ENCODE measurements around the gene DNASE1L2.

- no peak for TF ChIP-seq CTCF (IDR thresholded peaks at IDR 0.05; ENCODE audit: low read depth, low read length, missing input control)
- no peak for TF ChIP-seq NR2F2 (IDR thresholded peaks at IDR 0.05)
- TF ChIP-seq, protein P1, sequence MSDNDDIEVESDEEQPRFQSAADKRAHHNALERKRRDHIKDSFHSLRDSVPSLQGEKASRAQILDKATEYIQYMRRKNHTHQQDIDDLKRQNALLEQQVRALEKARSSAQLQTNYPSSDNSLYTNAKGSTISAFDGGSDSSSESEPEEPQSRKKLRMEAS (IDR thresholded peaks at IDR 0.05): no peak
- no peak for TF ChIP-seq YY1 (IDR thresholded peaks at IDR 0.05)
- TF ChIP-seq, protein P2, sequence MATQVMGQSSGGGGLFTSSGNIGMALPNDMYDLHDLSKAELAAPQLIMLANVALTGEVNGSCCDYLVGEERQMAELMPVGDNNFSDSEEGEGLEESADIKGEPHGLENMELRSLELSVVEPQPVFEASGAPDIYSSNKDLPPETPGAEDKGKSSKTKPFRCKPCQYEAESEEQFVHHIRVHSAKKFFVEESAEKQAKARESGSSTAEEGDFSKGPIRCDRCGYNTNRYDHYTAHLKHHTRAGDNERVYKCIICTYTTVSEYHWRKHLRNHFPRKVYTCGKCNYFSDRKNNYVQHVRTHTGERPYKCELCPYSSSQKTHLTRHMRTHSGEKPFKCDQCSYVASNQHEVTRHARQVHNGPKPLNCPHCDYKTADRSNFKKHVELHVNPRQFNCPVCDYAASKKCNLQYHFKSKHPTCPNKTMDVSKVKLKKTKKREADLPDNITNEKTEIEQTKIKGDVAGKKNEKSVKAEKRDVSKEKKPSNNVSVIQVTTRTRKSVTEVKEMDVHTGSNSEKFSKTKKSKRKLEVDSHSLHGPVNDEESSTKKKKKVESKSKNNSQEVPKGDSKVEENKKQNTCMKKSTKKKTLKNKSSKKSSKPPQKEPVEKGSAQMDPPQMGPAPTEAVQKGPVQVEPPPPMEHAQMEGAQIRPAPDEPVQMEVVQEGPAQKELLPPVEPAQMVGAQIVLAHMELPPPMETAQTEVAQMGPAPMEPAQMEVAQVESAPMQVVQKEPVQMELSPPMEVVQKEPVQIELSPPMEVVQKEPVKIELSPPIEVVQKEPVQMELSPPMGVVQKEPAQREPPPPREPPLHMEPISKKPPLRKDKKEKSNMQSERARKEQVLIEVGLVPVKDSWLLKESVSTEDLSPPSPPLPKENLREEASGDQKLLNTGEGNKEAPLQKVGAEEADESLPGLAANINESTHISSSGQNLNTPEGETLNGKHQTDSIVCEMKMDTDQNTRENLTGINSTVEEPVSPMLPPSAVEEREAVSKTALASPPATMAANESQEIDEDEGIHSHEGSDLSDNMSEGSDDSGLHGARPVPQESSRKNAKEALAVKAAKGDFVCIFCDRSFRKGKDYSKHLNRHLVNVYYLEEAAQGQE (IDR thresholded peaks at IDR 0.05): no peak
- TF ChIP-seq SP1 (IDR thresholded peaks at IDR 0.05): no peak
- no peak for TF ChIP-seq GABPA (IDR thresholded peaks at IDR 0.05 in 1 of 2, conservative IDR thresholded peaks at IDR 0.05 in 1 of 2)
- TF ChIP-seq JUND (IDR thresholded peaks at IDR 0.05): no peak
- no peak for TF ChIP-seq TAF1 (conservative IDR thresholded peaks at IDR 0.05)
- no peak for TF ChIP-seq HNF4A (conservative IDR thresholded peaks at IDR 0.05)
- TF ChIP-seq RAD21 (IDR thresholded peaks at IDR 0.05): no peak
Observed at GRCh38 chr16:2188395-2188794, 47.8 kb upstream of the DNASE1L2 start.

Data from liver (tissue), 3 donors.